Hepatocyte (in vitro differentiated cells): ENCODE results near the gene ADA. TPM values are rescaled to one million over a fixed set of nuclear protein-coding genes. Genes with fewer than 3 reads are reported as not detected.
"Not testable (repeated sequence)": the region's sequence is repeated elsewhere in the genome, so short reads cannot be mapped to it uniquely, and the experiment has no call there.

Experiments used
- DNase-seq: peaks from one replicate; pipeline ENCODE4 v3.0.0-alpha.2; 2016; ENCODE audit warnings: low spot score
- H2AFZ ChIP-seq: fragments of 200-600 bp; sonication (generic); 2 replicates; pipeline ENCODE4 v1.6.0; 2016; ENCODE audit warnings: antibody characterized with exemption, mild to moderate bottlenecking
- H3K27ac ChIP-seq: fragments of 200-600 bp; sonication (generic); 2 replicates; pipeline ENCODE4 v1.5.1; 2016; ENCODE audit warnings: mild to moderate bottlenecking
- H3K27me3 ChIP-seq: fragments of 200-600 bp; sonication (generic); 2 replicates; pipeline ENCODE4 v1.6.1; 2016
- H3K36me3 ChIP-seq: fragments of 200-600 bp; sonication (generic); replicated peaks from 2 replicates; pipeline ENCODE4 v1.5.1; 2016; ENCODE audit warnings: low read depth; ENCODE audit not compliant: insufficient read depth
- H3K4me1 ChIP-seq: fragments of 200-600 bp; sonication (generic); 2 replicates; pipeline ENCODE4 v1.5.1; 2016; ENCODE audit warnings: mild to moderate bottlenecking, moderate library complexity; ENCODE audit not compliant: insufficient read depth
- H3K4me2 ChIP-seq: fragments of 200-600 bp; sonication (generic); 2 replicates; pipeline ENCODE4 v1.6.0; 2016
- H3K4me3 ChIP-seq: fragments of 200-600 bp; sonication (generic); 2 replicates; pipeline ENCODE4 v1.5.1; 2016; ENCODE audit warnings: mild to moderate bottlenecking
- H3K79me2 ChIP-seq: fragments of 200-600 bp; sonication (generic); 2 replicates; pipeline ENCODE4 v1.6.0; 2017; ENCODE audit warnings: mild to moderate bottlenecking
- H3K9me2 ChIP-seq: fragments of 200-600 bp; sonication (generic); replicated peaks from 2 replicates; pipeline ENCODE4 v1.6.0; 2017; ENCODE audit warnings: mild to moderate bottlenecking; ENCODE audit not compliant: insufficient read depth
- H3K9me3 ChIP-seq: fragments of 200-600 bp; sonication (generic); 2 replicates; pipeline ENCODE4 v1.5.1; 2016; ENCODE audit warnings: low read depth, mild to moderate bottlenecking
- H4K20me1 ChIP-seq: fragments of 200-600 bp; sonication (generic); 2 replicates; pipeline ENCODE4 v1.6.0; 2016; ENCODE audit warnings: mild to moderate bottlenecking; ENCODE audit not compliant: insufficient read depth, poor library complexity, severe bottlenecking
- CTCF ChIP-seq: fragments of 200-600 bp; sonication (generic); IDR thresholded peaks from 2 replicates; pipeline ENCODE4 v1.5.1; 2016; ENCODE audit warnings: antibody characterized with exemption, mild to moderate bottlenecking; ENCODE audit not compliant: poor library complexity
- EZH2 ChIP-seq: fragments of 200-600 bp; sonication (generic); IDR thresholded peaks from 2 replicates; pipeline ENCODE4 v1.6.1; 2016; ENCODE audit warnings: antibody characterized with exemption, mild to moderate bottlenecking, borderline replicate concordance
- EZH2phosphoT487 ChIP-seq: fragments of 200-600 bp; sonication (generic); IDR thresholded peaks from one replicate; pipeline ENCODE4 v1.6.1; 2018; ENCODE audit warnings: antibody characterized with exemption, mild to moderate bottlenecking, low read depth, moderate library complexity; ENCODE audit not compliant: unreplicated experiment, severe bottlenecking
- WGBS: methylation state at CpG from one replicate; pipeline ENCODE4 v1.1.6; 2016; ENCODE audit warnings: low lambda C conversion rate; ENCODE audit errors: missing lambda C conversion rate; 5-methylcytosine and 5-hydroxymethylcytosine counted together
- polyA plus RNA-seq: library from polyadenylated mRNA; unstranded; fragments of >200 nt; fragmentation: Nextera tagmentation; extraction: Ambion mirVana; gene quantifications from 2 replicates; pipeline ENCODE4 v1.2.1, GENCODE V29; 2016
- total RNA-seq: library from RNA; depleted of rRNA; stranded (reverse); fragments of >200 nt; gene quantifications from 2 replicates; pipeline ENCODE4 v1.2.3, GENCODE V29; 2014

ADA gene
- total and polyA plus RNA-seq, 2 experiments from 2014 or later: 10.4 to 13.5 TPM

GRCh38 chr20:44678242-44678641, 26.7 kb upstream of the ADA start:
- H3K4me2 ChIP-seq: no peak overlapping the region

GRCh38 chr20:44672318-44672902, 20.9 kb upstream of the ADA start:
- H3K9me3 ChIP-seq, H3K4me1 ChIP-seq, H2AFZ ChIP-seq, H3K9me2 ChIP-seq, H3K27ac ChIP-seq, DNase-seq, H3K4me3 ChIP-seq, H3K4me2 ChIP-seq, H3K79me2 ChIP-seq, H3K27me3 ChIP-seq, H4K20me1 ChIP-seq, H3K36me3 ChIP-seq: not testable (repeated sequence)
- WGBS: 92% methylated on average over 23 of the region's 23 CpGs

More at GRCh38 chr20:44678242-44678641, 26.7 kb upstream of the ADA start:
- TF ChIP-seq EZH2phosphoT487 (no peak), CTCF (no peak), EZH2 (no peak)
- Histone ChIP-seq H3K9me3 (no peaks in the 10 kb centered on the region), H3K27me3 (no peaks in the 10 kb centered on the region), H3K27ac (peak overlapping the region; percentile 38), H4K20me1 (no peaks in the 10 kb centered on the region), H3K4me3 (no peak overlapping the region), H3K36me3 (no peaks in the 10 kb centered on the region), H3K79me2 (no peaks in the 10 kb centered on the region), H2AFZ (peak overlapping the region; percentile 63), H3K4me1 (peaks cover 5% of the 10 kb centered on the region), H3K9me2 (no peaks in the 10 kb centered on the region)
- DNase-seq: no peak
- 67% methylated on average over 2 of the region's 2 CpGs for WGBS

- DNase-seq, H3K27me3 ChIP-seq, H3K9me3 ChIP-seq, H3K79me2 ChIP-seq, H3K4me2 ChIP-seq, H3K36me3 ChIP-seq, H3K27ac ChIP-seq, H3K4me1 ChIP-seq, H3K9me2 ChIP-seq, H3K4me3 ChIP-seq, H4K20me1 ChIP-seq, H2AFZ ChIP-seq: not testable (repeated sequence)
- 85% methylated on average over 4 of the region's 7 CpGs for whole genome bisulfite sequencing
Measured at GRCh38 chr20:44671541-44671940, 20.0 kb upstream of the ADA start.

- H3K4me2 ChIP-seq, H3K9me2 ChIP-seq, H4K20me1 ChIP-seq, H3K9me3 ChIP-seq, H3K36me3 ChIP-seq, H3K27me3 ChIP-seq, DNase-seq, H3K79me2 ChIP-seq, H2AFZ ChIP-seq, H3K4me1 ChIP-seq, H3K27ac ChIP-seq, H3K4me3 ChIP-seq: not testable (repeated sequence)
- WGBS: 90% methylated on average over 9 of the region's 9 CpGs
Measured at GRCh38 chr20:44670851-44671250, 19.4 kb upstream of the ADA start.

- no peak overlapping the region for H3K27ac ChIP-seq
- no peak for DNase-seq
- no peaks in the 10 kb centered on the region for H3K79me2 ChIP-seq
- no peak overlapping the region for H3K4me2 ChIP-seq
- no peaks in the 10 kb centered on the region for H3K9me2 ChIP-seq
- H3K27me3 ChIP-seq: no peaks in the 10 kb centered on the region
- no peak overlapping the region for H3K4me3 ChIP-seq
- H3K9me3 ChIP-seq: no peaks in the 10 kb centered on the region
- TF ChIP-seq CTCF: no peak
- no peak for TF ChIP-seq EZH2
- no peaks in the 10 kb centered on the region for H4K20me1 ChIP-seq
- no peaks in the 10 kb centered on the region for H3K4me1 ChIP-seq
- no peaks in the 10 kb centered on the region for H3K36me3 ChIP-seq
- WGBS: 91% methylated on average over 3 of the region's 3 CpGs
- no peak overlapping the region for H2AFZ ChIP-seq
Measured at GRCh38 chr20:44666066-44666465, 14.6 kb upstream of the ADA start.
